Heart right ventricle (tissue), 16 donors: ENCODE results near the gene KY. TPM values are rescaled to one million over a fixed set of nuclear protein-coding genes. Genes with fewer than 3 reads are reported as not detected.

Experiments used
- ATAC-seq, 8 donors: fragments of 200-7000 bp; cut with Tn5 transposase; one replicate each; pipeline ENCODE4 v1.9.1; 2020; ENCODE audit warnings: mild to moderate bottlenecking in 8 of 8, moderate library complexity in 8 of 8, moderate number of reproducible peaks in 1 of 8
- DNase-seq, 2 donors: peaks; one replicate each; pipeline ENCODE4 v3.0.0-alpha.2; 2020
- H3K27ac ChIP-seq, 10 donors: fragments of 200-600 bp; sonication (generic) in 2 of 10; one replicate each; pipeline versions ENCODE4 v1.5.0 to v1.8.0; 2020 to 2022; ENCODE audit warnings: mild to moderate bottlenecking in 3 of 10
- H3K27me3 ChIP-seq, 7 donors: fragments of 200-600 bp; one replicate each; pipeline ENCODE4 v1.8.0; 2021 to 2022; ENCODE audit warnings: mild to moderate bottlenecking in 2 of 7
- H3K36me3 ChIP-seq, 9 donors: fragments of 200-600 bp; sonication (generic) in 1 of 9; one replicate each; pipeline versions ENCODE4 v1.5.0 to v1.8.0; 2020 to 2022; ENCODE audit warnings: mild to moderate bottlenecking in 2 of 9
- H3K4me1 ChIP-seq, 9 donors: fragments of 200-600 bp; sonication (generic) in 1 of 9; one replicate each; pipeline versions ENCODE4 v1.5.0 to v1.8.0; 2020 to 2022; ENCODE audit warnings: mild to moderate bottlenecking in 4 of 9
- H3K4me3 ChIP-seq, 10 donors: fragments of 200-600 bp; sonication (generic) in 2 of 10; one replicate each; pipeline versions ENCODE4 v1.5.0 to v1.8.0; 2020 to 2022; ENCODE audit warnings: mild to moderate bottlenecking in 7 of 10, moderate library complexity in 2 of 10
- H3K9me3 ChIP-seq, 11 donors: fragments of 200-600 bp in 10 of 11; sonication (generic) in 2 of 11; one replicate each; pipeline versions ENCODE4 v1.5.0 to v1.8.0; 2013 to 2022; ENCODE audit warnings: mild to moderate bottlenecking in 2 of 11, control low read depth in 1 of 11, moderate library complexity in 1 of 11
- CTCF ChIP-seq, 9 donors: fragments of 200-600 bp; sonication (generic) in 2 of 9; IDR thresholded peaks; one replicate each; pipeline versions ENCODE4 v1.5.0 to v1.8.0; 2021 to 2022; ENCODE audit warnings: antibody characterized with exemption in 9 of 9, mild to moderate bottlenecking in 5 of 9, moderate library complexity in 1 of 9
- WGBS, 2 donors: extraction: QIAGEN DNeasy Blood & Tissue Kit; methylation state at CpG; one replicate each; pipeline ENCODE4 v1.1.7; 2013; ENCODE audit warnings: inconsistent platforms in 1 of 2; 5-methylcytosine and 5-hydroxymethylcytosine counted together
- intact Hi-C, 10 donors: fragments of 100-400 bp; cut with DNase I; formaldehyde crosslinking; loops; one replicate each; pipeline versions ENCODE4 v1.11.1 to v1.14.2; 2022
- polyA plus RNA-seq, 2 donors: library from polyadenylated mRNA; stranded (reverse); fragments of 200-250 nt; gene quantifications; one replicate each; pipeline ENCODE4 v1.2.3, GENCODE V29; 2013
- total RNA-seq, 10 donors: library from RNA; stranded (reverse); fragmentation: NEBNext Ultra II Directional in 3 of 10; extraction: Animal tissue kit (Norgen Biotek cat#: 25700) in 3 of 10; gene quantifications; one replicate each; pipeline versions ENCODE4 v1.2.1 to v1.2.4, GENCODE V29; 2021 to 2023
- donor health status: Arrhythmogenic right ventricular cardiomyopathy.
- donor health status: ischemic (EF 13 %, LVEDD 7.1; RV severe dilation, severe dysfunction).
- donor health status: healthy with polysubstance abuse.
- donor health status: DM: no; HTN: yes; CAD: no.
- donor health status: DM: no; HTN: no; CAD: no.
- donor health status: ischemic (EF 25% LVEDD 6.9; RV normal size, moderate dysfunction).
- donor health status: ischemic (EF 25% LVEDD 5.7; RV mildly dilated, moderate dysfunction).
- donor health status: healthy.
- donor health status: DM: yes; HTN: yes; CAD: no.
- donor health status: Ischemic cardiomyopathy.
- donor health status: ischemic (EF 35%, LVEDD 5.7; RV mildly dilated, moderate dysfunction).
- donor health status: nonischemic (EF 11% LVEDD 7.7; RV severe dilation, severe dysfunction).
- donor health status: DM: yes; HTN: yes; CAD: no.
- donor health status: PGD.
- donor health status: ischemic (EF 29% LVEDD 5.4; RV normal size, mild dysfunction).
- donor health status: nonischemic (EF 23%, LVEDD 6.1; RV moderate dilation, normal function).

The KY gene
- total and polyA plus RNA-seq, 12 donors = 0.46 to 24.3 (median 8.2) TPM

- intact Hi-C loops = no loop called here
- WGBS, 2 donors = 86 to 89% methylated on average over 2 of the region's 2 CpGs
Measured at GRCh38 chr3:134677987-134678308, 27.1 kb upstream of the KY start.

GRCh38 chr3:134677196-134677986 lies 26.6 kb upstream of the KY start:
- Histone ChIP-seq H3K36me3 (no peaks in the 10 kb centered on the region), H3K4me1 (peaks cover 0 to 17% (median 13%) of the 10 kb centered on the region in 9 donors), H3K9me3 (peaks cover 0 to 32% (median 8%) of the 10 kb centered on the region in 11 donors), H3K27me3 (no peaks in the 10 kb centered on the region), H3K4me3 (no peak overlapping the region), H3K27ac (peak overlapping the region in 9 of 10 donors; percentile 34 to 83 (median 65))
- ATAC-seq (peak; percentile 45 to 95 (median 89)), DNase-seq (peak in 1 of 2 donors; percentile 41)
- peak; percentile 25 to 64 (median 57) for TF ChIP-seq CTCF (IDR thresholded peaks at IDR 0.05)
- intact Hi-C loops = no loop called here
- WGBS, 2 donors = 34 to 42% methylated on average over 11 of the region's 11 CpGs

More at GRCh38 chr3:134677987-134678308, 27.1 kb upstream of the KY start:
- ATAC-seq (peak in 7 of 8 donors; percentile 9 to 70 (median 45)), DNase-seq (no peak)
- Histone ChIP-seq H3K4me1 (peaks cover 0 to 17% (median 13%) of the 10 kb centered on the region in 9 donors), H3K9me3 (peaks cover 0 to 32% (median 8%) of the 10 kb centered on the region in 11 donors), H3K27me3 (no peaks in the 10 kb centered on the region), H3K27ac (peak overlapping the region in 8 of 10 donors; percentile 56 to 83 (median 70)), H3K36me3 (no peaks in the 10 kb centered on the region), H3K4me3 (no peak overlapping the region)
- TF ChIP-seq CTCF (IDR thresholded peaks at IDR 0.05) = no peak

GRCh38 chr3:134675726-134676256 lies 25.0 kb upstream of the KY start:
- WGBS, 2 donors = 66 to 84% methylated on average over 3 of the region's 3 CpGs
- Histone ChIP-seq H3K27ac (no peak overlapping the region), H3K4me1 (peaks cover 0 to 14% (median 5%) of the 10 kb centered on the region in 9 donors), H3K36me3 (no peaks in the 10 kb centered on the region), H3K9me3 (peaks cover 0 to 32% (median 8%) of the 10 kb centered on the region in 11 donors), H3K27me3 (no peaks in the 10 kb centered on the region), H3K4me3 (no peak overlapping the region)
- ATAC-seq (no peak), DNase-seq (no peak)
- intact Hi-C loops = no loop called here
- TF ChIP-seq CTCF (IDR thresholded peaks at IDR 0.05) = no peak

GRCh38 chr3:134672571-134672970 lies 21.7 kb upstream of the KY start:
- intact Hi-C loops = no loop called here

More at GRCh38 chr3:134672571-134672970, 21.7 kb upstream of the KY start:
- Histone ChIP-seq H3K36me3 (no peaks in the 10 kb centered on the region), H3K27me3 (no peaks in the 10 kb centered on the region), H3K9me3 (peaks cover 0 to 32% (median 8%) of the 10 kb centered on the region in 11 donors), H3K4me3 (no peak overlapping the region), H3K27ac (no peak overlapping the region), H3K4me1 (peaks cover 0 to 3% (median 0%) of the 10 kb centered on the region in 9 donors)
- no peak for DNase-seq
- TF ChIP-seq CTCF (IDR thresholded peaks at IDR 0.05) = no peak
- ATAC-seq = no peak
- 81 to 89% methylated on average over 5 of the region's 5 CpGs for WGBS, 2 donors
